Measurements from ENCODE around the gene ABCA7.

ABCA7 gene

DNA sequence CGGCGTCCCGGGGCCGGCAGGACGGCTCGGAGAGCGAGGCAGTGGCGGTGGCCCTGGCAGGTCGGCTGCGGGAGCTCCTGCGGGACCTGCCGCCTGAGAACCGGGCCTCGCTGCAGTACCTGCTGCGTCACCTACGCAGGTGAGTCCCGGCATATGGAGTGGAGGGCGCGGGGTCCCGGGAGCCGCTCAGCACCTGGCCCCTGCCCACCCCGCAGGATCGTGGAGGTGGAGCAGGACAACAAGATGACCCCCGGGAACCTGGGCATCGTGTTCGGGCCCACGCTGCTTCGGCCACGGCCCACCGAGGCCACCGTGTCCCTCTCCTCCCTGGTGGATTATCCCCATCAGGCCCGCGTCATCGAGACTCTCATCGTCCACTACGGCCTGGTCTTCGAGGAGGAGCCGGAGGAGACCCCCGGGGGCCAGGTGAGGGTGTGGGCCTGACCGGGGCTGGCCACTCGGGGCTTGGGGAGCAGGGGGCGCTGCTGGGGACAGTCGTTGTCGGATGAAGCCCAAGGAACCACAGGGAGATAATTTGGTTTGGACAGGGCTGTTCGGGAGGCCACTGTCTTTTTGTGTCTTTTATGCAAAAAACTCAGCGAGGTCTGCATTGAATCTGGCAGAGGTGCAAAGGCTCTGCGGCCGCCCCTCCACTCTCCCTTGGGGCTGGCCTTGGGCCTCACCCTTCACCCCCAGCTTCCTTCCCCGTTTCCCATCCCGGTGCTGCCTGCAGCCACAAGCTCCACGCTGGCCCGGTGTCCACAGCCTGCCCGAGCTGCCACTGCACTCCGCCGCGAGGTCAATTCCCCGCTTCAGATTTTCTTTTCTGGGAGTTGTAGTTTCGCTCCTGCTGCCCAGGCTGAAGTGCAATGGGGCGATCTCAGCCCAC lies 43.3 kb downstream of the ABCA7 start:
- Histone ChIP-seq H3K4me1 (ENCODE audit: control insufficient read depth in 1 of 2, insufficient read depth in 2 of 2, low read length in 2 of 2) (peaks cover 0 to 8% of the 10 kb centered on the region in 2 donors), H3K9me3 (ENCODE audit: control insufficient read depth in 1 of 2, low read length in 2 of 2) (no peaks in the 10 kb centered on the region), H3K27me3 (ENCODE audit: low read depth, low read length) (no peaks in the 10 kb centered on the region), H3K4me3 (ENCODE audit: low read depth in 1 of 2, low read length in 2 of 2) (peak overlapping the region in 1 of 2 donors; percentile 8), H3K27ac (ENCODE audit: low read length) (no peak overlapping the region), H3K36me3 (ENCODE audit: control insufficient read depth in 1 of 2, insufficient read depth in 2 of 2, low read length in 2 of 2) (peaks cover 0 to 9% of the 10 kb centered on the region in 2 donors)

DNA sequence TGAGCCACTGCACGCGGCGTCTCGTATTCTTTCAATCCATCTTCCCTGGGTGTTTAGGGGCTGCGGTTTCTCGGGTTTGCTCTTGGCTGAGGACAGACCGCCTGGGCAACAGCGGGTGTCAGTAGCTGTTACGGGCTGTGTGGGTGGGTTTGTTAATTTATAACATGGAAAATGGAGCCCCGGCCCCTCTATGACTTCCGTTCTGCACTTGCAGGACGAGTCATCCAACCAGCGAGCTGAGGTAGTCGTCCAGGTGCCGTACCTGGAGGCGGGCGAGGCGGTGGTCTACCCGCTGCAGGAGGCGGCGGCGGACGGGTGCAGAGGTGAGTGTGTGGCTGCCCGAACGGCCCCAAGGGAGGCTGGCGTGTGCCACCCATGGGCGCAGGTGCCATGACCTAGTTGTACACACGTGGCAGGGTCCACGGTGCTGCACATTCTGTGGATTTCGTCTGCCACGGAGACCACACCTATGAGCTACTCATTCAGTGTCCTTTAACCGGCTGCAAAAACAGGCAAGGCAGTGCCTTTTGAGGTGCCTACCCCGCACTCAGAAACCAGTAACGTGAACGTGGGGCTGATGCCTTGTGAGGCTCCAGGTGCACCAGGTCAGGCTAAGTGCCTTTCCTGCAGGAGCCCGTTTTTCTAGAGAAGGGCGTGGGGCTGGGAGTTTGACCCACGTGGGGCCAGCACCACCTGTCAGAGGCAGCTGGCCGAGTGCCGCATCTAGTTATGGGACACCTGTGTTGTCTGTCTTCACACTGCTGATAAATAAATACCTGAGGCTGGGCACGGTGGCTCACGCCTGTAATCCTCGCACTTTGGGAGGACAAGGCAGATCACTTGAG lies 44.3 kb downstream of the ABCA7 start:
- no peak overlapping the region for H3K4me3 ChIP-seq (ENCODE audit: low read depth in 1 of 2, low read length in 2 of 2)
- H3K4me1 ChIP-seq (ENCODE audit: control insufficient read depth in 1 of 2, insufficient read depth in 2 of 2, low read length in 2 of 2) = peaks cover 0 to 8% of the 10 kb centered on the region in 2 donors
- H3K27me3 ChIP-seq (ENCODE audit: low read depth, low read length) = no peaks in the 10 kb centered on the region
- H3K36me3 ChIP-seq (ENCODE audit: control insufficient read depth in 1 of 2, insufficient read depth in 2 of 2, low read length in 2 of 2) = peaks cover 0 to 19% of the 10 kb centered on the region in 2 donors
- H3K27ac ChIP-seq (ENCODE audit: low read length) = no peak overlapping the region
- H3K9me3 ChIP-seq (ENCODE audit: control insufficient read depth in 1 of 2, low read length in 2 of 2) = no peaks in the 10 kb centered on the region

DNA sequence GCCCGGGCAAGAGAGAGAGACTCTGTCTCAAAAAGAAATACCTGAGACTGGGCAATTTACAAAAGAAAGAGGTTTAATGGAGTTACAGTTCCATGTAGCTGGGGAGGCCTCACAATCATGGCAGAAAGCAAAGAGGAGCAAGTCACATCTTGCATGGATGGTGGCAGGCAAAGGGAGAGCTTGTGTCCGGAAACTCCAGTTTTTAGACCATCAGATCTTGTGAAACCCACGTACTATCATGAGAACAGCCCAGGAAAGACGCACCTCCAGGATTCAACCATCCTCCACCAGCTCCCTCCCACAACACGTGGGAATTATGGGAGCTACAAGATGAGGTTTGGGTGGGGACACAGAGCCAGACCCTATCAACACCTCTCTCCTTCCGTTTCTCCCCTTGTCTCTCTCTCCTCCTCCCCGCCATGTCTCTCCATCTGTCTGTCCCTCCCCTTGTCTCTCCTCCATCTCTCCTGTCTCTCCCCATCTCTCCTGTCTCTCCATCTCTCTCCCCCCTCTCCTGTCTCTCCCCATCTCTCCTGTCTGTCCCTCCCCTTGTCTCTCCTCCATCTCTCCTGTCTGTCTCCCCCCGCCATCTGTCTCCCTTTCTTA lies 45.2 kb downstream of the ABCA7 start:
- Histone ChIP-seq H3K4me1 (ENCODE audit: control insufficient read depth in 1 of 2, insufficient read depth in 2 of 2, low read length in 2 of 2) (peaks cover 0 to 12% of the 10 kb centered on the region in 2 donors), H3K36me3 (ENCODE audit: control insufficient read depth in 1 of 2, insufficient read depth in 2 of 2, low read length in 2 of 2) (peaks cover 0 to 26% of the 10 kb centered on the region in 2 donors), H3K27ac (ENCODE audit: low read length) (no peak overlapping the region), H3K9me3 (ENCODE audit: control insufficient read depth in 1 of 2, low read length in 2 of 2) (no peaks in the 10 kb centered on the region), H3K27me3 (ENCODE audit: low read depth, low read length) (no peaks in the 10 kb centered on the region), H3K4me3 (ENCODE audit: low read depth in 1 of 2, low read length in 2 of 2) (no peak overlapping the region)

DNA sequence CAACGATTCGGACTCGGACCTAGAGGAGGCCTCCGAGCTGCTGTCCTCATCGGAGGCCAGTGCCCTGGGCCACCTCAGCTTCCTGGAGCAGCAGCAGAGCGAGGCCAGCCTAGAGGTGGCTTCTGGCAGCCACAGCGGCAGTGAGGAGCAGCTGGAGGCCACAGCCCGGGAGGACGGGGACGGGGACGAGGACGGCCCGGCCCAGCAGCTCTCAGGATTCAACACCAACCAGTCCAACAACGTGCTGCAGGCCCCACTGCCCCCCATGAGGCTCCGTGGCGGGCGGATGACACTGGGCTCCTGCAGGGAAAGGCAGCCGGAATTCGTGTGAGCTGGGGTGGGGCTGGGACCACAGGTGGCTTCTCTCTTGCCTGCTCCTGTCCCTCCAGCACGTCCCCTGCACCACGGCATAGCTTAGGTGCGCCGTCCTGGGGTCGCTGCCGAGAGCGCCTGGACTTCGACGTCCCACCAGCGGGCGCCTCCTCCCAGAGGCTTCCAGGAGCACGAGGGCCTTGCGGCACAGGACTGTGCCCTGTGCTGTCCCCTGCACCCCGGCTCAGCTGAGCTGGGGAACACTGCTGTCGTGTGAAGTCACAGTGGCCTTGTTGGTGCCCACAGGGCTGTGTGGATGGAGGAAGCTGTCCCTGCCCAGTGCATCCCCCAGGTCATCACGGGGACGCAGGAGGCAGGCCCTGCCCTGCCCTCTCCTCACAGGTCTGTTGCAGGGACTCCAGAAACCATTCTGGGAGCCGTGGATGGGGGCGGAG lies 46.0 kb downstream of the ABCA7 start:
- Histone ChIP-seq H3K36me3 (ENCODE audit: control insufficient read depth in 1 of 2, insufficient read depth in 2 of 2, low read length in 2 of 2) (peaks cover under 1 to 29% of the 10 kb centered on the region in 2 donors), H3K4me1 (ENCODE audit: control insufficient read depth in 1 of 2, insufficient read depth in 2 of 2, low read length in 2 of 2) (peaks cover 0 to 12% of the 10 kb centered on the region in 2 donors), H3K27ac (ENCODE audit: low read length) (no peak overlapping the region), H3K27me3 (ENCODE audit: low read depth, low read length) (no peaks in the 10 kb centered on the region), H3K4me3 (ENCODE audit: low read depth in 1 of 2, low read length in 2 of 2) (no peak overlapping the region), H3K9me3 (ENCODE audit: control insufficient read depth in 1 of 2, low read length in 2 of 2) (no peaks in the 10 kb centered on the region)

DNA sequence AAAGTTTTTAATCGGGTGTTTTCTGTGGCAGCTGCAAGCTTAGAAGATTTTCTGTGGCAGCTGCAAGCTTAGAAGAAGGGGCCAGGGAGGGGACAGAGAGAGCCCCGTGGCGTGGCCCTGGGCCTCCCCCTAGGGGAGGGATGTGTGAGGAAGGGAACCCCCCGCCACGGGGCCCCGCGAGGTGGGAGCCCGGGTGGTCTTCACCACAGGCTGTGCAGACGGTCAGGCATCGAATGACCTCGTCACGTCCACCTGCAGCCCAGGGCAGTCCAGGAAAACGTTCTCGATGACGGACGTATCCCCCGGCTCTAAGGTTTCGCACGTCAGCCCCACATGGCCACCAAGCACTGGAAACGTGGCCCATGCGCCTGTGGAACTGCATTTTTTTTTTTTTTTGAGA lies 46.7 kb downstream of the ABCA7 start:
- H3K4me3 ChIP-seq (ENCODE audit: low read depth in 1 of 2, low read length in 2 of 2) = no peak overlapping the region
- no peak overlapping the region for H3K27ac ChIP-seq (ENCODE audit: low read length)
- no peaks in the 10 kb centered on the region for H3K9me3 ChIP-seq (ENCODE audit: control insufficient read depth in 1 of 2, low read length in 2 of 2)
- peaks cover 0 to 12% of the 10 kb centered on the region in 2 donors for H3K4me1 ChIP-seq (ENCODE audit: control insufficient read depth in 1 of 2, insufficient read depth in 2 of 2, low read length in 2 of 2)
- no peaks in the 10 kb centered on the region for H3K27me3 ChIP-seq (ENCODE audit: low read depth, low read length)
- peaks cover 5 to 36% of the 10 kb centered on the region in 2 donors for H3K36me3 ChIP-seq (ENCODE audit: control insufficient read depth in 1 of 2, insufficient read depth in 2 of 2, low read length in 2 of 2)

DNA sequence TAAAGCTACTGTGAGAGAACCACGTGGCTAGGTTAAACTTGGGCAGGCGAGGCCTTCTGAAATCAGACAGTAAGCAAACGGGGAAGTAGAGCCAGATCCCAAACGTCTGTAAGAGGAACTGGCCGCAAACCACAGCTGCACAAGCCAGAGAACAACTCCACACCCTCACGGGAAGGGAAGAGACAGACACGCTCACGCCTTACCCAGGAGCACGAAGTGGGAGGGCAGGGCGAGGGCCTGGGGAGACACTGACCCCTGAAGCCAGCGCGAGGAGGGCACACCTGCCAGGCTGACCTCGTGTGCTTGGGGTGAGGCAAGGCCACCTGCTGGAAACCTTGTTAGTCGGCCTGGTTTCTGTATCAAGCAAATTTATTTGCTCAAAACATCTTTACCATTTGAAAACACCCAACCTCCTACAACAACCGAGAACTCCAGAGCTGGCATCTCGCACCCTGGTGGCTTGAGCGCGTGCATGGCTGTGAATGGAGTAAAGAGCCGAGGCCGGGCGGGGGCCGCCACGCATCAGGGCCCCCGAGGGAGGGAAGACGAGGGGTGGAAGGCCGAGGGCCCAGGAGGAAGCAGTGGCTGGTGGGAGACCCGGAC lies 48.0 kb downstream of the ABCA7 start:
- Histone ChIP-seq H3K4me1 (ENCODE audit: control insufficient read depth in 1 of 2, insufficient read depth in 2 of 2, low read length in 2 of 2) (peaks cover 0 to 6% of the 10 kb centered on the region in 2 donors), H3K27ac (ENCODE audit: low read length) (no peak overlapping the region), H3K9me3 (ENCODE audit: control insufficient read depth in 1 of 2, low read length in 2 of 2) (no peaks in the 10 kb centered on the region), H3K36me3 (ENCODE audit: control insufficient read depth in 1 of 2, insufficient read depth in 2 of 2, low read length in 2 of 2) (peaks cover 5 to 42% of the 10 kb centered on the region in 2 donors), H3K27me3 (ENCODE audit: low read depth, low read length) (no peaks in the 10 kb centered on the region), H3K4me3 (ENCODE audit: low read depth in 1 of 2, low read length in 2 of 2) (no peak overlapping the region)

DNA sequence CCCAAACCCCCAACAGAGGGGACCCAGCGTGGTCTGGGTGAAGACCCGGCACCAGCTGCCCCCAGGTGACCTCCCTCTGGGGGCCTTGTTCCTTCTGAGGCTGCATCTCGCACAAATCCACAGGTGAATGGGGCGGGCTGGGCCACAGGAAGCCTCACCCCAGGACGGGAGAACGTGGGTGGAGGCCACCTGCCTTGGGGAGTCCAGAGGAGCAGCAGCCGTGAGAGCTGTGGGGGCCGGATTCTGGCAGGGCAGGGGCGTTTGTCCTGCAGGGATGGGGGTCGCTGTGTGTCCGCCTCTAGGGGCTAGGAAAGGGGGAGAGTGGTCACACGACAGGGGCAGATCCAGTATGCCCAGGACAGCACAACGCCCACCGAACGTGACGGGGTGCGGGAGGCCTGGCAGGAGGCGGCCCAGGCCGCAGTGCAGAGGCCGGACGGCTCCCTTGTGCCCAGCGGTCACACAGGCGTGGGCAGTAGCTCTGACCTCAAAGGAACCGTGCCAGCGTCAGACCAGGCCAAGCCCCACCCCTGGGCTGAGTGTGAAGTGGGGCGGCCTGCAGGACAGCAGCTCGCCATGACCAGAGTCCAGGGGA lies 48.6 kb downstream of the ABCA7 start:
- H3K27me3 ChIP-seq (ENCODE audit: low read depth, low read length) = no peaks in the 10 kb centered on the region
- H3K4me1 ChIP-seq (ENCODE audit: control insufficient read depth in 1 of 2, insufficient read depth in 2 of 2, low read length in 2 of 2) = peaks cover 0 to 10% of the 10 kb centered on the region in 2 donors
- H3K36me3 ChIP-seq (ENCODE audit: control insufficient read depth in 1 of 2, insufficient read depth in 2 of 2, low read length in 2 of 2) = peaks cover 5 to 48% of the 10 kb centered on the region in 2 donors
- no peaks in the 10 kb centered on the region for H3K9me3 ChIP-seq (ENCODE audit: control insufficient read depth in 1 of 2, low read length in 2 of 2)
- no peak overlapping the region for H3K27ac ChIP-seq (ENCODE audit: low read length)
- no peak overlapping the region for H3K4me3 ChIP-seq (ENCODE audit: low read depth in 1 of 2, low read length in 2 of 2)

DNA sequence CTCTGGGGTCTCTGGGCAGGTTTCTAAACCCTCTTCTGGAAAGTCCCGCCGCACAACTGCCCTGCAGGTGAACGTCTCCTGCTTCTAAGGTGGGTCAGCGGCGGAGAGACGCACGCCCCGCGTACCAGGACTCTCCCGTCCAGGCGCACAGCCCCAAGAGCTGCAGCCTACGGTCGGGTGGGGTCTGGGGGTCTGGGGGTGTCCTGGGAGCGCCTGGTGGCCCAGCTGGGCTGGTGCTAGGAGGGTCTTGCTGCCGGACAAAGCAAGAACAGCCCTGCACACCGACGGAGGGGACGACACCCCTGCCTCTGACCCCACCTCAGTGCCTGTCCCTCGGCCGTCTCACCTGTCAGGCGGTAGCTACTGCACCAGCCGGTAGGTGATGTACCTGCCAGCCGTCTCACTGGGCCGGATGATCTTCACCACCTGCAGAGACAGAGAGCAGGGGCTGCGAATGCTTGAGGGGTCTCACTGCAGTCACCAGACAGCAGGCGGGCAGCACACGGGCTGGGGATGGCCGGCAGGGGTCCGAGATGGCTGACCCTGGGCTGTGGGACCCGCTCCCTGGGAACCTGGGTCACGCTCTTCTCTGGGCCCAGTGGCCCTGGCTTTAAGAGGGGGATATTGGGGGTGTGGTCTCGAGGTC lies 49.3 kb downstream of the ABCA7 start:
- Histone ChIP-seq H3K4me1 (ENCODE audit: control insufficient read depth in 1 of 2, insufficient read depth in 2 of 2, low read length in 2 of 2) (peaks cover 0 to 17% of the 10 kb centered on the region in 2 donors), H3K9me3 (ENCODE audit: control insufficient read depth in 1 of 2, low read length in 2 of 2) (no peaks in the 10 kb centered on the region), H3K27ac (ENCODE audit: low read length) (no peak overlapping the region), H3K27me3 (ENCODE audit: low read depth, low read length) (no peaks in the 10 kb centered on the region), H3K36me3 (ENCODE audit: control insufficient read depth in 1 of 2, insufficient read depth in 2 of 2, low read length in 2 of 2) (peaks cover 5 to 53% of the 10 kb centered on the region in 2 donors), H3K4me3 (ENCODE audit: low read depth in 1 of 2, low read length in 2 of 2) (no peak overlapping the region)

DNA sequence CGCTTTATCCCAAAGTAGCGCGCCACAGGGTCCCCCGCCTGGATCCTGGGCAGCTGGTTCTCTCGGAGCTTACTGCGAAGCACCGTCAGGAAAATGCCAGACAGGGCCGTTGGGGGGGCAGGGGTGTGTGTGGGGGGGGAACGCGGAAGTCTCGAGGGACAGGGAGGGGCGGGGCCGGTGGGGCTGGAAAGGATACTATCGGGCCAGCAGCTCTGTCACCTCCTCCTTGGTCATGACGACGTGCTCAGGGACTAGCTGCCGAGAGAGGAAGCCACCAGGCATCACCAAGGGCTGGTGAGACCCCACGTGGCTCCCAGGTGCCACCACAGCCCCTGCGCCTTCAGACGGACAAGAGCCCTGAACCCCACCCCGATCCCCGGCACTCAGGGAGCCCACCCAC lies 50.0 kb downstream of the ABCA7 start:
- Histone ChIP-seq H3K4me1 (ENCODE audit: control insufficient read depth in 1 of 2, insufficient read depth in 2 of 2, low read length in 2 of 2) (peaks cover 0 to 21% of the 10 kb centered on the region in 2 donors), H3K9me3 (ENCODE audit: control insufficient read depth in 1 of 2, low read length in 2 of 2) (no peaks in the 10 kb centered on the region), H3K27me3 (ENCODE audit: low read depth, low read length) (no peaks in the 10 kb centered on the region), H3K27ac (ENCODE audit: low read length) (no peak overlapping the region), H3K36me3 (ENCODE audit: control insufficient read depth in 1 of 2, insufficient read depth in 2 of 2, low read length in 2 of 2) (peaks cover 5 to 53% of the 10 kb centered on the region in 2 donors), H3K4me3 (ENCODE audit: low read depth in 1 of 2, low read length in 2 of 2) (no peak overlapping the region)
